B cell (primary cell): ENCODE results near the gene CCDC85C. TPM values are rescaled to one million over a fixed set of nuclear protein-coding genes. Genes with fewer than 3 reads are reported as not detected.

Source experiments
- ATAC-seq: fragments of 200-7000 bp; cut with Tn5 transposase; one replicate; pipeline ENCODE4 v1.10.0; 2021; ENCODE audit warnings: low read depth, mild to moderate bottlenecking, moderate number of reproducible peaks, moderate library complexity
- CTCF ChIA-PET: fragments of 350-600 bp; sonication (Branson Sonifier 250); formaldehyde crosslinking; loops from one replicate; lab custom pipeline; 2021; ENCODE audit warnings: antibody characterized with exemption, inconsistent platforms; lab: Charles Lee
- POLR2A ChIA-PET: fragments of 350-600 bp; sonication (Branson Sonifier 250); formaldehyde crosslinking; loops from one replicate; lab custom pipeline; 2021; ENCODE audit warnings: antibody characterized with exemption; lab: Charles Lee
- DNase-seq: peaks from one replicate; pipeline ENCODE4 v3.0.0; 2013
- H2AFZ ChIP-seq: 2 replicates; pipeline ENCODE4 v1.6.1; 2012; ENCODE audit warnings: mild to moderate bottlenecking, low read depth, low read length; ENCODE audit not compliant: insufficient read depth, poor library complexity, severe bottlenecking
- H3K27ac ChIP-seq, 2 donors: 1 replicate in 1 of 2; 2 replicates in 1 of 2; pipeline ENCODE4 v1.5.1; 2012 to 2013; ENCODE audit warnings: low read length in 2 of 2, mild to moderate bottlenecking in 2 of 2, moderate library complexity in 1 of 2
- H3K27me3 ChIP-seq, 4 experiments: fragments of 200-600 bp in 1 of 4; sonication (generic) in 1 of 4; replicated peaks in 1 of 4; 1 replicate in 2 of 4; 2 replicates in 2 of 4; pipeline versions ENCODE4 v1.6.1 to v1.7.0; 2013 to 2016; ENCODE audit warnings: low read length in 3 of 4, mild to moderate bottlenecking in 2 of 4, mixed read lengths in 1 of 4, moderate library complexity in 1 of 4; ENCODE audit not compliant: insufficient read depth in 4 of 4, control insufficient read depth in 3 of 4; ENCODE audit errors: control extremely low read depth in 1 of 4
- H3K36me3 ChIP-seq, 2 experiments: replicated peaks in 1 of 2; 1 replicate in 1 of 2; 2 replicates in 1 of 2; pipeline versions ENCODE4 v1.6.1 to v1.7.1; 2013; ENCODE audit warnings: low read length in 1 of 2; ENCODE audit not compliant: insufficient read depth in 2 of 2, control insufficient read depth in 1 of 2; ENCODE audit errors: control extremely low read depth in 1 of 2, extremely low read depth in 1 of 2
- H3K4me1 ChIP-seq, 2 donors: fragments of 200-600 bp in 1 of 2; sonication (generic) in 1 of 2; 1 replicate in 1 of 2; 2 replicates in 1 of 2; pipeline versions ENCODE4 v1.5.1 to v1.6.1; 2013 to 2017; ENCODE audit warnings: low read length in 2 of 2; ENCODE audit not compliant: control insufficient read depth in 2 of 2, insufficient read depth in 2 of 2
- H3K4me2 ChIP-seq: replicated peaks from 2 replicates; pipeline ENCODE3; 2012; ENCODE audit warnings: mild to moderate bottlenecking, low read depth, low read length; ENCODE audit not compliant: poor library complexity, severe bottlenecking
- H3K4me3 ChIP-seq, 5 experiments: fragments of 200-600 bp in 1 of 5; sonication (generic) in 1 of 5; 1 replicate in 3 of 5; 2 replicates in 2 of 5; pipeline versions ENCODE4 v1.5.1 to v1.7.0; 2011 to 2016; ENCODE audit warnings: low read length in 4 of 5, mild to moderate bottlenecking in 4 of 5, low read depth in 2 of 5, control low read depth in 1 of 5, moderate library complexity in 1 of 5; ENCODE audit not compliant: insufficient read depth in 1 of 5; ENCODE audit errors: control extremely low read depth in 1 of 5, extremely low read depth in 1 of 5
- H3K79me2 ChIP-seq: fragments of 200-600 bp; sonication (generic); one replicate; pipeline ENCODE4 v1.6.0; 2016; ENCODE audit warnings: low read length; ENCODE audit not compliant: control insufficient read depth, insufficient read depth
- H3K9ac ChIP-seq: fragments of 200-600 bp; sonication (generic); 2 replicates; pipeline ENCODE4 v1.6.1; 2017; ENCODE audit warnings: mild to moderate bottlenecking, low read length, moderate library complexity
- H3K9me3 ChIP-seq, 3 donors: one replicate each; pipeline versions ENCODE4 v1.6.1 to v1.7.1; 2013; ENCODE audit warnings: low read length in 2 of 3; ENCODE audit not compliant: control insufficient read depth in 2 of 3, insufficient read depth in 1 of 3; ENCODE audit errors: control extremely low read depth in 1 of 3
- H4K20me1 ChIP-seq: 2 replicates; pipeline ENCODE4 v1.6.0; 2012; ENCODE audit warnings: mild to moderate bottlenecking, low read length; ENCODE audit not compliant: insufficient read depth, control insufficient read depth, poor library complexity, severe bottlenecking
- H3K27ac Mint-ChIP-seq: one replicate; pipeline ENCODE4 v1.8.0; 2021; ENCODE audit warnings: mixed read lengths
- H3K27me3 Mint-ChIP-seq: one replicate; pipeline ENCODE4 v1.8.0; 2021; ENCODE audit warnings: mixed read lengths
- H3K4me1 Mint-ChIP-seq: one replicate; pipeline ENCODE4 v1.8.0; 2021; ENCODE audit warnings: mixed read lengths
- H3K4me3 Mint-ChIP-seq: one replicate; pipeline ENCODE4 v1.8.0; 2021; ENCODE audit warnings: mixed read lengths
- H3K9me3 Mint-ChIP-seq: one replicate; pipeline ENCODE4 v1.8.0; 2022; ENCODE audit warnings: mixed read lengths; ENCODE audit not compliant: insufficient read depth
- EZH2 ChIP-seq: IDR thresholded peaks from 2 replicates; pipeline ENCODE4 v1.6.1; 2012; ENCODE audit warnings: borderline replicate concordance, low read depth, mild to moderate bottlenecking, moderate library complexity, low read length; ENCODE audit not compliant: insufficient read depth, poor library complexity, severe bottlenecking
- WGBS: methylation state at CpG from one replicate; pipeline ENCODE4 v1.1.5; 2013; ENCODE audit warnings: missing lambda C conversion rate; ENCODE audit not compliant: insufficient coverage; 5-methylcytosine and 5-hydroxymethylcytosine counted together
- intact Hi-C: fragments of 100-400 bp; cut with micrococcal nuclease; formaldehyde crosslinking; loops from one replicate; pipeline ENCODE4 v1.10.0; 2022
- polyA plus RNA-seq: library from polyadenylated mRNA; depleted of rRNA; stranded (reverse); fragments of >200 nt; gene quantifications from 2 replicates; pipeline ENCODE4 v1.2.3, GENCODE V29; 2012
- total RNA-seq, 2 donors: library from RNA; stranded (reverse); fragments of 120-200 nt in 1 of 2; gene quantifications; 1 replicate in 1 of 2; 2 replicates in 1 of 2; pipeline versions ENCODE4 v1.2.3 to v1.2.4, GENCODE V29; 2013 to 2022
- TF ChIP-seq, protein P1 (sequence below): fragments of 200-600 bp; IDR thresholded peaks from one replicate; pipeline ENCODE4 v1.8.0; 2022; ENCODE audit warnings: antibody characterized with exemption, mild to moderate bottlenecking

Gene CCDC85C
- total and polyA plus RNA-seq, 2 donors (not counting 1 experiment from before 2014, with no cell fraction given), result 0.52 to 2.7 TPM

DNA sequence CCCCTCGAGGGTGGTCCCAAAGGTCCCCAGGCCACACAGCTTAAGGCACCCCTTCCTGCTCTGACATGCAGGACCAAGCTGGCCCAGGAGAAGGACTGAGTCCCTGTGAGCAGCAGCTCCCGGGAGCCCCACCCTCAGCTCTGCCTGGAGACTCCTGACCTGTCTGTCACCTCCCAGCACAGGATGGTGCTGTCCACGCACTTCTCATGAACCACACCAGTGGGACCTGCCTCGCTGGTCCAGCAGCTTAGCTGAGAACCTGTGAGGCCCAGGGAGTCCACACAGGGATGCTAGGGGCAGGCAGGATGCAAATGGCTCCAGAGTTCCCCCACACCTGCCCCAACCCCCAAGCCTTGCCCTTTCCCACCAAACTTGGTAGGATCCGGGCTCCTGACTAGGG is 27.7 kb downstream of the CCDC85C start:
- TF ChIP-seq, protein P1, sequence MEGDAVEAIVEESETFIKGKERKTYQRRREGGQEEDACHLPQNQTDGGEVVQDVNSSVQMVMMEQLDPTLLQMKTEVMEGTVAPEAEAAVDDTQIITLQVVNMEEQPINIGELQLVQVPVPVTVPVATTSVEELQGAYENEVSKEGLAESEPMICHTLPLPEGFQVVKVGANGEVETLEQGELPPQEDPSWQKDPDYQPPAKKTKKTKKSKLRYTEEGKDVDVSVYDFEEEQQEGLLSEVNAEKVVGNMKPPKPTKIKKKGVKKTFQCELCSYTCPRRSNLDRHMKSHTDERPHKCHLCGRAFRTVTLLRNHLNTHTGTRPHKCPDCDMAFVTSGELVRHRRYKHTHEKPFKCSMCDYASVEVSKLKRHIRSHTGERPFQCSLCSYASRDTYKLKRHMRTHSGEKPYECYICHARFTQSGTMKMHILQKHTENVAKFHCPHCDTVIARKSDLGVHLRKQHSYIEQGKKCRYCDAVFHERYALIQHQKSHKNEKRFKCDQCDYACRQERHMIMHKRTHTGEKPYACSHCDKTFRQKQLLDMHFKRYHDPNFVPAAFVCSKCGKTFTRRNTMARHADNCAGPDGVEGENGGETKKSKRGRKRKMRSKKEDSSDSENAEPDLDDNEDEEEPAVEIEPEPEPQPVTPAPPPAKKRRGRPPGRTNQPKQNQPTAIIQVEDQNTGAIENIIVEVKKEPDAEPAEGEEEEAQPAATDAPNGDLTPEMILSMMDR, result no peak
- TF ChIP-seq EZH2, result no peak
- H3K9me3 ChIP-seq, result no peaks in the 10 kb centered on the region
- H3K9ac ChIP-seq, result no peak overlapping the region
- H3K4me1 ChIP-seq, result peaks cover 0 to 8% of the 10 kb centered on the region in 2 donors
- no peak overlapping the region for H3K4me3 ChIP-seq
- H3K27ac ChIP-seq, result no peak overlapping the region
- H3K36me3 ChIP-seq, result no peaks in the 10 kb centered on the region
- 92% methylated on average over 4 of the region's 5 CpGs for WGBS
- H3K27me3 ChIP-seq, result no peaks in the 10 kb centered on the region
- CTCF ChIA-PET, result no interaction called here
- intact Hi-C loops, result no loop called here
- no peaks in the 10 kb centered on the region for H3K79me2 ChIP-seq
- H3K4me2 ChIP-seq, result no peak overlapping the region
- Mint-ChIP-seq H3K9me3 (no peaks in the 10 kb centered on the region), H3K27me3 (no peaks in the 10 kb centered on the region), H3K27ac (no peak overlapping the region), H3K4me1 (peaks cover 15% of the 10 kb centered on the region), H3K4me3 (no peak overlapping the region)
- DNase-seq (no peak), ATAC-seq (no peak)
- POLR2A ChIA-PET, result no interaction called here
- H4K20me1 ChIP-seq, result no peaks in the 10 kb centered on the region
- no peak overlapping the region for H2AFZ ChIP-seq

DNA sequence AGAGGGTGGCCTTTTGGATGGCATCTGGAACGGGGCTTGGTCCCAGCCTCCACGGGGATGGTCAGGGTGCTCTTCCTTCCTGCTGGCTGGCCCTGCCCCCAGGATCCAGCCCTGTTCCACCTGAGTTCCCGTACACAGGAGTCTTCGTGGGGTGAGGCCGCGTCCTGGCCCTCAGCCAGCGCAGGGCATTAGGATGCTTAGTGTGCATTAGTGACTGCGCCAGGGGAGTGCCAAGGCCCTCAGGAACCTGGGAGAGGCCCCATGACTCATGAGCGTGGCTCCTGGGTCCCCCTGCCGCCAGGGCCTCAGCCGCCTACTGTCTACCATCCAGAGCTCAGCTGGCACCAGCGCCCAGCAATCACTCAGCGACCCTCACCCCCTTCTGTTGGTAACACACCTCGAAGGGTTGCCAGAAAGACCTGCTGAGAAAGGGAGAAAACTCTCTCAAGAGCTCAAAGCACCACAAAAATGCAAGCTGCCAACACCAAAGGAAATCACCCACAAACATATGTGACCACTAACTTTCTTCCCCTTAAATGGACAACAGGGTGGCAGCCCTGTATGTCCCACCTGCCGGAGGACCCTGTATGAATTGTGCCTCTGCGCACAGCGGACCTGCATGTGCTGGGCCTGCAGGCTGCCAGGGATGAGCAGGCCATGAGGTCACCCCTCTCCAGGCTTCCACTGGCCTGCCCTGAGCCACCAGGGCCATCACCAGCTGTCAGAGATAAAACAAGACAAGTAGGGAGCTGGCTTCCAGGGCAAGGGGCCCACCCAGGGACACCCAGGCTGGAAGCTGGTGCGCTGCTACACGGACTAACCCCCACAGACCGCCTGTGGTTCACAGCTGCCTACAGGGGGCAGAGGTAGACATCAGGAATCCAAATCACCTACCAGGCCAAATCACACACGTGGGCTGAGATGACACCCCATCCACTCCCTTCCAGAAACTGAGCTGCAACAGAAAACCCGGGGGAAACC is 28.7 kb downstream of the CCDC85C start:
- TF ChIP-seq EZH2, result no peak
- TF ChIP-seq, protein P1, result no peak
- DNase-seq (no peak), ATAC-seq (no peak)
- Histone ChIP-seq H3K27me3 (no peaks in the 10 kb centered on the region), H3K27ac (no peak overlapping the region), H3K4me3 (no peak overlapping the region), H3K36me3 (no peaks in the 10 kb centered on the region), H3K9ac (no peak overlapping the region), H4K20me1 (no peaks in the 10 kb centered on the region), H2AFZ (no peak overlapping the region), H3K4me1 (peaks cover 0 to 8% of the 10 kb centered on the region in 2 donors), H3K79me2 (no peaks in the 10 kb centered on the region), H3K4me2 (no peak overlapping the region), H3K9me3 (no peaks in the 10 kb centered on the region)
- H3K4me1 Mint-ChIP-seq, result peaks cover 15% of the 10 kb centered on the region
- H3K27me3 Mint-ChIP-seq, result no peaks in the 10 kb centered on the region
- H3K9me3 Mint-ChIP-seq, result no peaks in the 10 kb centered on the region
- intact Hi-C loops, result no loop called here
- no peak overlapping the region for H3K4me3 Mint-ChIP-seq
- no peak overlapping the region for H3K27ac Mint-ChIP-seq
- ChIA-PET CTCF (no interaction called here), POLR2A (no interaction called here)
- 91% methylated on average over 22 of the region's 22 CpGs for WGBS
